Activated CD8-positive, alpha-beta memory T cell treated with anti-CD3 and anti-CD28 coated beads, Interleukin-2, amount 50 U/mL, for 24 hours (primary cell): ENCODE results near the gene MED6.

Source experiments
- DNase-seq: peaks from one replicate; pipeline ENCODE4 v3.0.0-alpha.2; 2020; ENCODE audit errors: extremely low read depth

Gene MED6

GRCh38 chr14:70597731-70598130 lies 2.7 kb downstream of the MED6 start:
- no peak for DNase-seq

GRCh38 chr14:70595443-70596185 lies 4.8 kb downstream of the MED6 start:
- DNase-seq = no peak

GRCh38 chr14:70594461-70594860 lies 6.0 kb downstream of the MED6 start:
- DNase-seq = no peak

GRCh38 chr14:70585231-70585630 lies 15.2 kb downstream of the MED6 start:
- no peak for DNase-seq

- no peak for DNase-seq
Measured at GRCh38 chr14:70576891-70577290, 23.6 kb downstream of the MED6 start.

GRCh38 chr14:70573050-70573449 lies 27.4 kb downstream of the MED6 start:
- DNase-seq = no peak

GRCh38 chr14:70571139-70571538 lies 29.3 kb downstream of the MED6 start:
- no peak for DNase-seq

GRCh38 chr14:70567791-70568190 lies 32.7 kb downstream of the MED6 start:
- DNase-seq = no peak

GRCh38 chr14:70563869-70564268 lies 36.6 kb downstream of the MED6 start:
- no peak for DNase-seq

GRCh38 chr14:70563417-70563816 lies 37.0 kb downstream of the MED6 start:
- DNase-seq = no peak

GRCh38 chr14:70558356-70558755 lies 42.1 kb downstream of the MED6 start:
- DNase-seq = no peak

GRCh38 chr14:70555890-70556289 lies 44.6 kb downstream of the MED6 start:
- DNase-seq = no peak

- no peak for DNase-seq
Measured at GRCh38 chr14:70538087-70538486, 62.4 kb downstream of the MED6 start.

- no peak for DNase-seq
Measured at GRCh38 chr14:70536830-70537229, 63.6 kb downstream of the MED6 start.

GRCh38 chr14:70534904-70535303 lies 65.6 kb downstream of the MED6 start, which contains the start of gene ADAM20:
ADAM20 (minus strand) TSS chr14:70535004; CDS start chr14:70524757, 10,247 bp downstream.
- DNase-seq = no peak
